K562 (cell line): ENCODE results near the gene IRX5. TPM values are rescaled to one million over a fixed set of nuclear protein-coding genes. Genes with fewer than 3 reads are reported as not detected.

Source experiments
- CCNT2 ChIP-seq: IDR thresholded peaks from 2 replicates; pipeline ENCODE4 v1.6.1; 2011; ENCODE audit warnings: borderline replicate concordance, low read depth, mild to moderate bottlenecking, moderate library complexity, mixed read lengths, low read length; ENCODE audit not compliant: insufficient read length; ENCODE audit errors: extremely low read depth
- EWSR1 ChIP-seq: fragments of 450-650 bp; IDR thresholded peaks from 2 replicates; pipeline ENCODE4 v1.6.1; 2018; ENCODE audit warnings: borderline replicate concordance, mild to moderate bottlenecking, low read depth, moderate library complexity; ENCODE audit not compliant: partially characterized antibody
- HMG20B ChIP-seq: fragments of 250-450 bp; sonication (Bioruptor Pico); IDR thresholded peaks from 2 replicates; pipeline ENCODE4 v1.5.0; 2021; ENCODE audit warnings: mild to moderate bottlenecking
- KDM2B ChIP-seq: fragments of 250-450 bp; sonication (Bioruptor Pico); IDR thresholded peaks from 2 replicates; pipeline ENCODE4 v1.8.0; 2021; ENCODE audit warnings: mild to moderate bottlenecking, moderate library complexity
- MIER1 ChIP-seq: fragments of 450-650 bp; IDR thresholded peaks from 2 replicates; pipeline ENCODE4 v1.6.1; 2016; ENCODE audit warnings: antibody characterized with exemption, mild to moderate bottlenecking, low read depth
- NONO ChIP-seq, 2 experiments: fragments of 200-400 bp in 1 of 2; fragments of 450-650 bp in 1 of 2; formaldehyde crosslinking in 1 of 2; IDR thresholded peaks; 2 replicates each; pipeline ENCODE4 v1.6.1; 2017; ENCODE audit warnings: low read depth in 2 of 2, mild to moderate bottlenecking in 2 of 2, moderate library complexity in 2 of 2, low read length in 1 of 2
- PCBP1 ChIP-seq: fragments of 200-400 bp; formaldehyde crosslinking; IDR thresholded peaks from 2 replicates; pipeline ENCODE4 v1.6.1; 2018; ENCODE audit warnings: mild to moderate bottlenecking, low read depth, low read length; ENCODE audit not compliant: poor library complexity, severe bottlenecking
- RAD51 ChIP-seq: fragments of 450-650 bp; IDR thresholded peaks from 2 replicates; pipeline ENCODE4 v1.7.1; 2016; ENCODE audit warnings: low read depth, mild to moderate bottlenecking, borderline replicate concordance
- SIX5 ChIP-seq, 2 experiments: IDR thresholded peaks; 2 replicates each; pipeline ENCODE4 v1.6.1; 2011; ENCODE audit warnings: low read length in 2 of 2, borderline replicate concordance in 1 of 2, low read depth in 1 of 2, mild to moderate bottlenecking in 1 of 2, moderate library complexity in 1 of 2; ENCODE audit not compliant: insufficient read depth in 1 of 2
- SP2 ChIP-seq: IDR thresholded peaks from 2 replicates; pipeline ENCODE4 v1.6.1; 2011; ENCODE audit warnings: mild to moderate bottlenecking, low read depth, low read length, moderate library complexity; ENCODE audit not compliant: poor library complexity, severe bottlenecking; ENCODE audit errors: extremely low read depth
- TAF15 ChIP-seq: fragments of 200-400 bp; formaldehyde crosslinking; IDR thresholded peaks from 2 replicates; pipeline ENCODE4 v1.6.1; 2017; ENCODE audit warnings: mild to moderate bottlenecking, low read depth, low read length, moderate library complexity
- TRIM24 ChIP-seq, 2 experiments: fragments of 450-650 bp; IDR thresholded peaks; 2 replicates each; pipeline ENCODE4 v1.6.1; 2016
- polyA plus RNA-seq, 8 experiments: library from polyadenylated mRNA; depleted of rRNA in 4 of 8; stranded (reverse) in 5 of 8; unstranded in 3 of 8; fragments of >200 nt; fragmentation: Nextera tagmentation in 2 of 8; fragmentation: Illumina TruSeq in 1 of 8; extraction: Ambion mirVana in 2 of 8; extraction: Trizol in 1 of 8; gene quantifications; 2 replicates each; pipeline versions ENCODE4 v1.2.1 to v1.2.3, GENCODE V29; 2011 to 2014; ENCODE audit warnings: inconsistent platforms in 1 of 8, missing spikeins in 1 of 8
- total RNA-seq, 7 experiments: library from RNA; depleted of rRNA in 6 of 7; stranded (reverse); fragments of >200 nt in 6 of 7; fragmentation: Illumina TruSeq in 2 of 7; extraction: Trizol in 2 of 7; gene quantifications; 2 replicates each; pipeline versions ENCODE4 v1.2.1 to v1.2.3, GENCODE V29; 2011 to 2021; ENCODE audit warnings: low replicate concordance in 1 of 7
- TF ChIP-seq, protein P1 (sequence below): IDR thresholded peaks from 2 replicates; pipeline ENCODE4 v1.6.1; 2016; ENCODE audit warnings: missing genetic modification characterization, missing compliant biosample characterization
- TF ChIP-seq, protein P2 (sequence below), 3 experiments: IDR thresholded peaks in 2 of 3; conservative IDR thresholded peaks in 1 of 3; 2 replicates each; pipeline ENCODE4 v1.5.1; 2011 to 2012; ENCODE audit warnings: low read length in 3 of 3, mild to moderate bottlenecking in 3 of 3, control low read depth in 2 of 3, improper control_type of control experiment in 1 of 3, inconsistent platforms in 1 of 3, low read depth in 1 of 3, mixed read lengths in 1 of 3, moderate library complexity in 1 of 3; ENCODE audit not compliant: insufficient read depth in 2 of 3
- TF ChIP-seq, protein P3 (sequence below): fragments of 200-800 bp; sonication (Bioruptor generic); IDR thresholded peaks from 2 replicates; pipeline ENCODE4 v1.6.1; 2017; ENCODE audit warnings: missing genetic modification characterization, missing compliant biosample characterization
- TF ChIP-seq, protein P4 (sequence below), 2 experiments: fragments of 450-650 bp; IDR thresholded peaks; 2 replicates each; pipeline ENCODE4 v1.6.1; 2018; ENCODE audit warnings: mild to moderate bottlenecking in 2 of 2, low read depth in 1 of 2; ENCODE audit not compliant: partially characterized antibody in 2 of 2

Gene IRX5
- total and polyA plus RNA-seq, 9 of the 15 experiments (the other 6 are each of a cell fraction or from before 2014, with no cell fraction given) = 0.20 to 4.2 (median 0.94) TPM

DNA sequence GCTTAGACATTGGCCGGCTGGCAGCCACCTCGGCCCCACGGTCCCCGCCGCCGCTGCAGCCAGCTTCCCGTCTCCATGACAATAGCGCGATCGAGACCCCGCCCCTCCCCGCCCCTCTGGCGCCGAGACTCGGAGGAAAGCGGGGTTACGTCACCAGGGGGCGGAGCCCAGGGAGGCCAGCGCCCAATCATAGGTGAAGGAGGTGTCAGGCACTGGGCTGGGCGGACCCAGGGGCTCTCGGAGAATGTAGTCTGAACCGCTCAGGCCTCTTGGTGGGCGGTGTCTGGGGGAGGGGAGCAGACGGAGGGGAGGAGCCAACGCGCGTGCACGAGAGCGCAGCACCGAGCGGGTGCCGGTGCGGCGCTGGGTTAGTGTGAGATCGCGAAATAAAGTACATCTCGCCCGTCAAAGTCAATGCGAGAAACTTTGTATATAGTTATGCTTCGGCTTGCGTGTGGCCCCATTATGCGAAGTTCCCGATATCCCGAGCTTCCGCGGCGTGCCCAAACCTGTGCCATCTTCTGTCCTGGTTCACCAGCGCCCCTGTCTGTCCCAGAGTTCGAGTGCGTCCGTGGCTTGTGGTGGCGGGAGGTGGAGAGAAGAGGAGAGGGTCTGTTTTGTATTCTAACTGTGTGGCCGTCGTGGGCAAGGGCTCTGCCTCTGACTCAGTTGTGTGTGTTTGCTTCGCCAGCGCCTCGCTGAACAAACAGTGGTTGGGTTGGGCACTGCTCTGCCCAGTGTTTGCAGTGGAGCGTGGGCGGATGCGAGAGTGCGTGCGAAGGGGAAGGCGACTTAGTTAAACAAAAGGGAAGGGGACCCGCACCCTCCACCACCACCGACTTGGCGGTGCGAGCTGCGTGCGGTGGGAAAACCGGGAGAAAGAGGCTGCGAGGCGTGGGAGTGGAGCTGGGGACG is 1.3 kb upstream of the IRX5 start (continued):
- TF ChIP-seq, protein P1, sequence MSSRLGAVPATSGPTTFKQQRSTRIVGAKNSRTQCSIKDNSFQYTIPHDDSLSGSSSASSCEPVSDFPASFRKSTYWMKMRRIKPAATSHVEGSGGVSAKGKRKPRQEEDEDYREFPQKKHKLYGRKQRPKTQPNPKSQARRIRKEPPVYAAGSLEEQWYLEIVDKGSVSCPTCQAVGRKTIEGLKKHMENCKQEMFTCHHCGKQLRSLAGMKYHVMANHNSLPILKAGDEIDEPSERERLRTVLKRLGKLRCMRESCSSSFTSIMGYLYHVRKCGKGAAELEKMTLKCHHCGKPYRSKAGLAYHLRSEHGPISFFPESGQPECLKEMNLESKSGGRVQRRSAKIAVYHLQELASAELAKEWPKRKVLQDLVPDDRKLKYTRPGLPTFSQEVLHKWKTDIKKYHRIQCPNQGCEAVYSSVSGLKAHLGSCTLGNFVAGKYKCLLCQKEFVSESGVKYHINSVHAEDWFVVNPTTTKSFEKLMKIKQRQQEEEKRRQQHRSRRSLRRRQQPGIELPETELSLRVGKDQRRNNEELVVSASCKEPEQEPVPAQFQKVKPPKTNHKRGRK = no peak
- no peak for TF ChIP-seq TRIM24 (IDR thresholded peaks at IDR 0.05)
- no peak for TF ChIP-seq MIER1
- peak; percentile 24 to 41; a peak in 2 of 4 replicates for TF ChIP-seq SIX5 (IDR thresholded peaks at IDR 0.05; ENCODE audit: borderline replicate concordance in 1 of 2, insufficient read depth in 1 of 2, low read depth in 1 of 2, low read length in 2 of 2)
- TF ChIP-seq EWSR1 = no peak
- TF ChIP-seq, protein P2, sequence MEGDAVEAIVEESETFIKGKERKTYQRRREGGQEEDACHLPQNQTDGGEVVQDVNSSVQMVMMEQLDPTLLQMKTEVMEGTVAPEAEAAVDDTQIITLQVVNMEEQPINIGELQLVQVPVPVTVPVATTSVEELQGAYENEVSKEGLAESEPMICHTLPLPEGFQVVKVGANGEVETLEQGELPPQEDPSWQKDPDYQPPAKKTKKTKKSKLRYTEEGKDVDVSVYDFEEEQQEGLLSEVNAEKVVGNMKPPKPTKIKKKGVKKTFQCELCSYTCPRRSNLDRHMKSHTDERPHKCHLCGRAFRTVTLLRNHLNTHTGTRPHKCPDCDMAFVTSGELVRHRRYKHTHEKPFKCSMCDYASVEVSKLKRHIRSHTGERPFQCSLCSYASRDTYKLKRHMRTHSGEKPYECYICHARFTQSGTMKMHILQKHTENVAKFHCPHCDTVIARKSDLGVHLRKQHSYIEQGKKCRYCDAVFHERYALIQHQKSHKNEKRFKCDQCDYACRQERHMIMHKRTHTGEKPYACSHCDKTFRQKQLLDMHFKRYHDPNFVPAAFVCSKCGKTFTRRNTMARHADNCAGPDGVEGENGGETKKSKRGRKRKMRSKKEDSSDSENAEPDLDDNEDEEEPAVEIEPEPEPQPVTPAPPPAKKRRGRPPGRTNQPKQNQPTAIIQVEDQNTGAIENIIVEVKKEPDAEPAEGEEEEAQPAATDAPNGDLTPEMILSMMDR (IDR thresholded peaks at IDR 0.05 in 2 of 3, conservative IDR thresholded peaks at IDR 0.05 in 1 of 3; ENCODE audit: insufficient read depth in 2 of 3, low read depth in 1 of 3, low read length in 3 of 3) = no peak
- TF ChIP-seq KDM2B = no peak
- TF ChIP-seq TAF15 = no peak
- TF ChIP-seq PCBP1 = no peak
- TF ChIP-seq, protein P3, sequence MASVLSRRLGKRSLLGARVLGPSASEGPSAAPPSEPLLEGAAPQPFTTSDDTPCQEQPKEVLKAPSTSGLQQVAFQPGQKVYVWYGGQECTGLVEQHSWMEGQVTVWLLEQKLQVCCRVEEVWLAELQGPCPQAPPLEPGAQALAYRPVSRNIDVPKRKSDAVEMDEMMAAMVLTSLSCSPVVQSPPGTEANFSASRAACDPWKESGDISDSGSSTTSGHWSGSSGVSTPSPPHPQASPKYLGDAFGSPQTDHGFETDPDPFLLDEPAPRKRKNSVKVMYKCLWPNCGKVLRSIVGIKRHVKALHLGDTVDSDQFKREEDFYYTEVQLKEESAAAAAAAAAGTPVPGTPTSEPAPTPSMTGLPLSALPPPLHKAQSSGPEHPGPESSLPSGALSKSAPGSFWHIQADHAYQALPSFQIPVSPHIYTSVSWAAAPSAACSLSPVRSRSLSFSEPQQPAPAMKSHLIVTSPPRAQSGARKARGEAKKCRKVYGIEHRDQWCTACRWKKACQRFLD = peak; percentile 28; the same call in 1 of the 2 replicates
- no peak for TF ChIP-seq HMG20B
- TF ChIP-seq NONO (IDR thresholded peaks at IDR 0.05; ENCODE audit: low read depth in 2 of 2, low read length in 1 of 2) = no peak
- TF ChIP-seq SP2 = no peak
- TF ChIP-seq, protein P4, sequence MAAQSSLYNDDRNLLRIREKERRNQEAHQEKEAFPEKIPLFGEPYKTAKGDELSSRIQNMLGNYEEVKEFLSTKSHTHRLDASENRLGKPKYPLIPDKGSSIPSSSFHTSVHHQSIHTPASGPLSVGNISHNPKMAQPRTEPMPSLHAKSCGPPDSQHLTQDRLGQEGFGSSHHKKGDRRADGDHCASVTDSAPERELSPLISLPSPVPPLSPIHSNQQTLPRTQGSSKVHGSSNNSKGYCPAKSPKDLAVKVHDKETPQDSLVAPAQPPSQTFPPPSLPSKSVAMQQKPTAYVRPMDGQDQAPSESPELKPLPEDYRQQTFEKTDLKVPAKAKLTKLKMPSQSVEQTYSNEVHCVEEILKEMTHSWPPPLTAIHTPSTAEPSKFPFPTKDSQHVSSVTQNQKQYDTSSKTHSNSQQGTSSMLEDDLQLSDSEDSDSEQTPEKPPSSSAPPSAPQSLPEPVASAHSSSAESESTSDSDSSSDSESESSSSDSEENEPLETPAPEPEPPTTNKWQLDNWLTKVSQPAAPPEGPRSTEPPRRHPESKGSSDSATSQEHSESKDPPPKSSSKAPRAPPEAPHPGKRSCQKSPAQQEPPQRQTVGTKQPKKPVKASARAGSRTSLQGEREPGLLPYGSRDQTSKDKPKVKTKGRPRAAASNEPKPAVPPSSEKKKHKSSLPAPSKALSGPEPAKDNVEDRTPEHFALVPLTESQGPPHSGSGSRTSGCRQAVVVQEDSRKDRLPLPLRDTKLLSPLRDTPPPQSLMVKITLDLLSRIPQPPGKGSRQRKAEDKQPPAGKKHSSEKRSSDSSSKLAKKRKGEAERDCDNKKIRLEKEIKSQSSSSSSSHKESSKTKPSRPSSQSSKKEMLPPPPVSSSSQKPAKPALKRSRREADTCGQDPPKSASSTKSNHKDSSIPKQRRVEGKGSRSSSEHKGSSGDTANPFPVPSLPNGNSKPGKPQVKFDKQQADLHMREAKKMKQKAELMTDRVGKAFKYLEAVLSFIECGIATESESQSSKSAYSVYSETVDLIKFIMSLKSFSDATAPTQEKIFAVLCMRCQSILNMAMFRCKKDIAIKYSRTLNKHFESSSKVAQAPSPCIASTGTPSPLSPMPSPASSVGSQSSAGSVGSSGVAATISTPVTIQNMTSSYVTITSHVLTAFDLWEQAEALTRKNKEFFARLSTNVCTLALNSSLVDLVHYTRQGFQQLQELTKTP (IDR thresholded peaks at IDR 0.05; ENCODE audit: low read depth in 1 of 2, partially characterized antibody in 2 of 2) = no peak
- TF ChIP-seq RAD51 = no peak
- no peak for TF ChIP-seq CCNT2
